GM19023 (cell line): Measurements from ENCODE around the gene ZNF346.
A peak's percentile ranks its signal among the peaks of the same experiment; 100 is the strongest.
"Not testable (repeated sequence)": the region's sequence is repeated elsewhere in the genome, so short reads cannot be mapped to it uniquely, and the experiment has no call there.

ENCODE experiments used
- ATAC-seq: cut with Tn5 transposase; IDR thresholded peaks from one replicate; pipeline ENCODE4 v1.9.1; 2021; ENCODE audit warnings: mild to moderate bottlenecking, moderate library complexity; ENCODE audit not compliant: unreplicated experiment

Gene ZNF346, protein sequence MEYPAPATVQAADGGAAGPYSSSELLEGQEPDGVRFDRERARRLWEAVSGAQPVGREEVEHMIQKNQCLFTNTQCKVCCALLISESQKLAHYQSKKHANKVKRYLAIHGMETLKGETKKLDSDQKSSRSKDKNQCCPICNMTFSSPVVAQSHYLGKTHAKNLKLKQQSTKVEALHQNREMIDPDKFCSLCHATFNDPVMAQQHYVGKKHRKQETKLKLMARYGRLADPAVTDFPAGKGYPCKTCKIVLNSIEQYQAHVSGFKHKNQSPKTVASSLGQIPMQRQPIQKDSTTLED

DNA sequence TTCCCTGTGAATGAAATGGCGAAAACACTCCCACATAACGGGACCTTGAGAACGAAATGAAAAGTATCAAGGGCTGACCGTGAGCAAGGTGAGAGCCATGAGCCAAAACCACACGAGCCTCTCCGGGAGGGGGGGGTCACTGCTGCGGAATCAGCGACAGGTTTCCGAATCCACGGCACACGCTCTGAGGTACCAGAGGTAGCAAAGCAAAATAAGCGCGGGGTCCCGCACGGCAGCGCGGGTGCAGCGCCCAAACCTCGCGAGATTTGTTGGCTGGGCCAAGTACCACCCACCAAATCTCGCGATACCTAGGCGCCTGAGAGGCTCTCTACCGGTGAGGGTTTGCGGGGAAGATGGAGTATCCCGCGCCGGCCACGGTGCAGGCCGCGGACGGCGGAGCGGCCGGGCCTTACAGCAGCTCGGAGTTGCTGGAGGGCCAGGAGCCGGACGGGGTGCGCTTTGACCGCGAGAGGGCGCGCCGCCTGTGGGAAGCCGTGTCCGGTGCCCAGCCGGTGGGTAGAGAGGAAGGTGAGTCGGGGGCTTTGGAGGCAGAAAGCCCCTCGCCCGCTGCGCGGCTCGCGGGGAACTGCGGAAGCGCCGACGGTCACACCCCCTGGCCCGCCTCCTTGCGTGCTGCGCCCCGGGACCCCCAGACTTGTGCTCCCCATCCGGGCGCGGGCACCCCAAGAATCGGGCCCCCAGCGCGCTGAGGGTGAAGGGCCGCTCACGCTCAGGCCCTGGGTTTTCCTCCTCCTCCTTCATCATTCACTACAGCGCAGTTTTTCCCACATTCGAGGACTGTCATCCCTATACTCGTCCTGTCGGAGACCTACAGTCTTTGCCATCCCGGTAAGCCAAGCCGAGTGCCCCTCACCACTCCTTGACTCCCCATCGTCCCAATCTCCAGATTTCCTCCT lies at the start of gene ZNF346:
Gene ZNF346 (plus strand): TSS at position 311 of the 917 bp plus-strand sequence. CDS start 43 bp downstream, at position 354.
- ATAC-seq: peak; percentile 81

- no peak for ATAC-seq
Observed at GRCh38 chr5:176979669-176980068, 42.8 kb upstream of the ZNF346 start.

DNA sequence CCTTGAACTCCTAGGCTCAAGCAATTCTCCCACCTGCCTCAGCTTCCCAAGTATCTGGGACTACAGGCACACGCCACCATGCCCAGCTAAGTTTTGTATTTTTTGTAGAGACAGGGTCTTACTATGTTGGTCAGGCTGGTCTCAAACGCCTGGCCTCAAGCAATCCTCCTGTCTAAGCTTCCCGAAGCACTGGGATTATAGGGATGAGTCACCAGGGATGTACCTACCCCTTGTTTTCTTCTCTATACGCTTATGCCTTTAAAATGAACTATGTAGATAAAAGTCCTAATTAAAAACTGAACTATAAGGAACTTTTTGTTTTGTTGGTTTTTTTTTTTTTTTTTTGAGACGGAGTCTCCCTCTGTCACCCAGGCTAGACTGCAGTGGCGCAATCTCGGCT lies 41.7 kb upstream of the ZNF346 start:
- no peak for ATAC-seq

DNA sequence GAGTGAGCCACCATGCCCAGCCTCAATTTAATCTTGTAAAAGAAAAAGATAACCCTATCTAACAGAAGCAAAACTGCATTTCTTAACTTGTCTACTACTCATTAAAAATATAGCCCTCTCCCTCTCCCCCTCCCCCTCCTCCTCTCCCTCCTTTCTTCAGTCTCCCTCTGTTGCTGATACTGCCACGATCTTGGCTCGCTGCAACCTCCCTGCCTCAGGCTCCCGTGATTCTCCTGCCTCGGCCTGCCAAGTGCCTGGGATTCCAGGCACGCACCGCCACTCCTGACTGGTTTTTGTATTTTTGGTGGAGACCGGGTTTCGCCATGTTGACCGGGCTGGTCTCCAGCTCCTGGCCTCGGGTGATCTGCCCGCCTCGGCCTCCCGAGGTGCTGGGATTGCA lies 39.4 kb upstream of the ZNF346 start:
- ATAC-seq: not testable (repeated sequence)

DNA sequence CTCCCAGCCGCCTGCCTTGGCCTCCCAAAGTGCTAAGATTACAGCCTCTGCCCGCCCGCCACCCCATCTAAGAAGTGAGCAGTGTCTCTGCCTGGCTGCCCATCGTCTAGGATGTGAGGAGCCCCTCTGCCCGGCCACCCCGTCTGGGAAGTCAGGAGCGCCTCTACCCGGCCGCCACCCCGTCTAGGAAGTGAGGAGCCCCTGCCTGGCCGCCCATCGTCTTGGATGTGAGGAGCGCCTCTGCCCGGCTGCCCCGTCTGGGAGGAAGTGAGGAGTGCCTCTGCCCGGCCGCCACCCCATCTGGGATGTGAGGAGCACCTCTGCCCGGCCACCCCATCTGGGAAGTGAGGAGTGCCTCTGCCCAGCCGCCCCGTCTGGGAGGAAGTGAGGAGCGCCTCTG lies 38.9 kb upstream of the ZNF346 start:
- ATAC-seq: not testable (repeated sequence)

DNA sequence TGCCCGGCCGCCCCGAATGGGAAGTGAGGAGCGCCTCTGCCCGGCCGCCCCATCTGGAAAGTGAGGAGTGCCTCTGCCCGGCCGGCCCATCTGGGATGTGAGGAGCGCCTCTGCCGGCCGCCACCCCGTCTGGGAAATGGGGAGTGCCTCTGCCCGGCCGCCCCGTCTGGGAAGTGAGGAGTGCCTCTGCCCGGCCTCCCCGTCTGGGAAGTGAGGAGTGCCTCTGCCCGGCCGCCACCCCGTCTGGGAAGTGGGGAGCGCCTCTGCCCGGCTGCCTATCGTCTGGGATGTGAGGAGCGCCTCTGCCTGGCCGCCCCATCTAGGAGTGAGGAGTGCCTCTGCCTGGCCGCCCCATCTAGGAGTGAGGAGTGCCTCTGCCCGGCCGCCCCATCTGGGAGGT lies 38.3 kb upstream of the ZNF346 start:
- ATAC-seq: not testable (repeated sequence)

DNA sequence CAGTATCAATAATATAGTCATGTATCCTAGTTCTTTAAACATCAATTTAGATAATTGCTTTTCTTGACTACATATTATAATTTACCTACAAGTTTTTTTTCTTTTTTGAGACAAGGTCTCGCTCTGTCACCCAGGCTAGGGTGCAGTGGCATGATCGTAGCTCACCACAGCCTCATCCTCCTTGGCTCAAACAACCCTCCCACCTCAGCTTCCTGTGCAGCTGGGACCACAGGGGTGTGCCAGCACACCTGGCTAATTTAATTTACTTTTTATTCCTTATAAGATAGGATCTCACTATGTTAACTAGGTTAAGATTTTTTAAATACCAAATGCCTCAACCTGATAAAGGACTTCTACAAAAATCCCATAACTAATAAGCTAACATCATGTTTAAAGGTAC lies 37.0 kb upstream of the ZNF346 start:
- no peak for ATAC-seq

- no peak for ATAC-seq
Observed at GRCh38 chr5:176986280-176986679, 36.2 kb upstream of the ZNF346 start.

DNA sequence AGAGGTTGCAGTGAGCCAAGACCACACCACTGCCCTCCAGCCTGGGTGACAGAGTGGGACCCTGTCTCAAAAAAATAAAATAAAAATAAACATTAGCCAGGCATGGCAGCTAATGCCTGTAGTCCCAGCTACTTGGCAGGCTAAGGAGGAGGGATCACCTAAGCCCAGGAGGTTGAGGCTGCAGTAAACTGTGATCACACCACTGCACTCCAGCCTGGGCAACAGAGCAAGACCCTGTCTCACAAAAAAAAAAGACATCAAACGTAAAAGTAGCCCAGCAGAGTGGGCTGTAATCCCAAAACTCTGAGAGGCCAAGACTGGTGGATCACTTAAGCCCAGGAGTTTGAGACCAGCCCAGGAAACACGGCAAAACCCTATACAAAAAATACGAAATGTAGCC lies 34.9 kb upstream of the ZNF346 start:
- no peak for ATAC-seq

DNA sequence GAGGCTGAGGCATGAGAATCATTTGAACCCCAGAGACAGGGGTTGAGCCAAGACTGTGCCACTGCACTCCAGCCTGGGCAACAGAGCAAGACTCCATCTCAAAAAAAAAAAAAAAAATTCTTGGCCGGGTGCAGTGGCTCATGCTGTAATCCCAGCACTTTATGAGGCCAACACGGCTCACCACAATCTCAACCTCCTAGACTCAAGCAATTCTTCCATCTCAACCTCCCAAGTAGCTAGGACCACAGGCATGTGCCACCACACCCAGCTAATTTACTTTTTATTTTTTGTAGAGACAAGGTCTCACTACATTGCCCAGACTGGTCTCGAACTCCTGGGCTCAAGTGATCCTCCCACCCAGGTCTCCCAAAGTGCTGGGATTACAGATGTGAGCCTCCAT lies 29.4 kb upstream of the ZNF346 start:
- ATAC-seq: not testable (repeated sequence)

- no peak for ATAC-seq
Observed at GRCh38 chr5:176994460-176995121, 27.9 kb upstream of the ZNF346 start.

GRCh38 chr5:176995122-176995490 lies 27.4 kb upstream of the ZNF346 start:
- ATAC-seq: no peak

DNA sequence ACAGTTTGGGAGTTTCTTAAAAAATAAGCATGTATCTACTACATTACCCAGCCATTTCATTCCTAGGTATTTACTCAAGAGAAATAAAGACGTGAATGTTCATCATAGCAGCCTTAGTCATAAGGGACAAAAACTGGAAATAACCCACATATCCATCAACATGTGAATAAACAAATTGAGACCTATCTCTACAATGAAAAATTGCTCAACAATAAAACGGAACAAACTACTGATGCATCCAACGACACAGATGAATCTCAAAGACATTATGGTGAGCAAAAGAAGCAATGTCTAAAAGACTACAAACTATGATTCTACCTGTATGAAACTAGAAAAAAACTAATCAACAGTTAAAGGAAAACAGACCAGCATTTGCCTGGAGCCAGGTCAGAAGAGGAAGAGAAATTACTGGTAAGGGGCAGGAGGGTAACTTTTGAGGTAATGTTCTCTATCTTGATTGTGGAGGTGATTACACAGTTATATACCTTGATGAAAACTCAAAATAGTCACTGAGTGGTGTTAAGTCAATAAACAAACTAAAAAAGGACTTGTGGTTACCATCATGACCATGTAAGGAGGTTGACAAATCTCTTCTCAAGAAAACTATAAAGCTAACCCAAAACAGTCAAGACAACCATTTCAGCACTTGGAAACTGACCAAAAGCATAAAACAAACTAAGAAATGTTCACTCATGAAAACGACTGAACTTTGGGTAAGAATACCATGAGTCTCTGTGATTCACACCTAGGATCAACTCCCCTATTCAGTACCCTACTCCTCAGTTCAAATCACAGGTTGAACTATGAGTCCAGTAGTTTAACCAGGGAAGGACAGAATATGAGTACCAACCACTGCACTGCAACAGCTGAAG lies 26.4 kb upstream of the ZNF346 start:
- ATAC-seq: no peak

GRCh38 chr5:176996780-176997179 lies 25.7 kb upstream of the ZNF346 start:
- no peak for ATAC-seq

DNA sequence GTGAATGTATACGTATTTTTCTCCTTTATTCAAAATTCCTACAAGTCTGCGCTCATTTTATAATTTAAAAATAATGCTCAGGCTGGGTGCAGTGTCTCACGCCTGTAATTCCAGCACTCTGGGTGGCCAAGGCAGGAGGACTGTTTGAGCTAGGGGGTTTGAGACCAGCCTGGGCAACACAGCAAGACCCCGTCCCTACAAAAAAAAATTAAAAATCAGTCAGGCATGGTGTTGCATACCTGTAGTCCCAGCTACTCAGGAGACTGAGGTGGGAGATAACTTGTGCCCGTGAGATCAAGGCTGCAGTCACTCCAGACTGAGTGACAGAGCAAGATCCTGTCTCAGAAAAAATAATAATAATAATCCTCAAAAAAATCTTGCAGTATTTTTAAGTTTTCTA lies 23.7 kb upstream of the ZNF346 start:
- ATAC-seq: no peak

DNA sequence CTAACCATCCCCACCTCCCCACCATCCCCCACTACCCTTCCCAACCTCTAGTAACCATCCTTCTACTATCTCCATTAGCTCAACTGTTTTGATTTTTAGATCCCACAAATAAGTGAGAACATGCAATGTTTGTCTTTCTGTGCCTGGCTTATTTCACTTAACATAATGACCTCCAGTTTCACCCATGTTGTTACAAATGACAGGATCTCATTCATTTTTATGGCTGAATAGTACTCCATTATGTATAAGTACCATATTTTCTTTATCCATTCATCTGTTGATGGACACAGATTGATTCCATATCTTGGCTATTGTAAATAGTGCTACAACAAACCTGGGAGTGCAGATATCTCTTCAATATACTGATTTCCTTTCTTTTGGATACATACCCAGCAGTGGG lies 23.0 kb upstream of the ZNF346 start:
- not testable (repeated sequence) for ATAC-seq

GRCh38 chr5:177003649-177004048 lies 18.8 kb upstream of the ZNF346 start:
- ATAC-seq: no peak

DNA sequence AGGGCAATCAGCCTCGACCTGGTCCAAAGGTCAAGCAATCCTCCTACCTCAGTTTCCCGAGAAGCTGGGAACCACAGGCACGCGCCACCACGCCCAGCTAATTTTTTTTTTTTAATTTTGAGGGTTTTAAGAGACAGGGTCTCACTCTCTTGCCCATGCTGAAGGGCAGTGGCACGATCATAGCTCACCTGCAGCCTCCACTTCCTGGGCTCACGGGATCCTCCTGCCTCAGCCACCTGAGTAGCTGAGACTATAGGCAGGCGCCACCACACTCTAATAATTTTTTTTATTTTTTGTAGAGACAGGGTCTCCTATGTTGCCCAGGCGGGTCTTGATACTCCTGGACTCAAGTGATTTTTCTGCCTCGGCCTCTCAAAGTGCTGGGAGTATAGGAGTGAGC lies 17.5 kb upstream of the ZNF346 start:
- ATAC-seq: no peak

GRCh38 chr5:177005619-177006264 lies 16.8 kb upstream of the ZNF346 start:
- peak; percentile 52 for ATAC-seq
